HG02870 (cell line): ENCODE data around the gene SEPTIN11.
A peak's percentile ranks its signal among the peaks of the same experiment; 100 is the strongest.

Experiments
- ATAC-seq: cut with Tn5 transposase; IDR thresholded peaks from one replicate; pipeline ENCODE4 v1.9.1; 2021; ENCODE audit warnings: mild to moderate bottlenecking, moderate library complexity; ENCODE audit not compliant: unreplicated experiment

SEPTIN11 gene

GRCh38 chr4:76949276-76950051 is at the start of gene SEPTIN11:
TSS of gene SEPTIN11 (plus strand) at chr4:76949752. CDS start at chr4:76949904, 152 bp downstream.
- ATAC-seq: peak; percentile 62

GRCh38 chr4:76902233-76902890 is 47.2 kb upstream of the SEPTIN11 start:
- no peak for ATAC-seq

- no peak for ATAC-seq
Measured at GRCh38 chr4:76904646-76905190, 44.8 kb upstream of the SEPTIN11 start.

GRCh38 chr4:76905521-76905920 is 44.0 kb upstream of the SEPTIN11 start:
- ATAC-seq: no peak

GRCh38 chr4:76909711-76910110 is 39.8 kb upstream of the SEPTIN11 start:
- no peak for ATAC-seq

- ATAC-seq: no peak
Measured at GRCh38 chr4:76920715-76921114, 28.8 kb upstream of the SEPTIN11 start.

- ATAC-seq: no peak
Measured at GRCh38 chr4:76923619-76924357, 25.8 kb upstream of the SEPTIN11 start.

- ATAC-seq: no peak
Measured at GRCh38 chr4:76926841-76927240, 22.7 kb upstream of the SEPTIN11 start.

GRCh38 chr4:76930685-76931084 is 18.9 kb upstream of the SEPTIN11 start:
- no peak for ATAC-seq

GRCh38 chr4:76931087-76931486 is 18.5 kb upstream of the SEPTIN11 start:
- no peak for ATAC-seq

- no peak for ATAC-seq
Measured at GRCh38 chr4:76931576-76932276, 17.8 kb upstream of the SEPTIN11 start.

- no peak for ATAC-seq
Measured at GRCh38 chr4:76939184-76939583, 10.4 kb upstream of the SEPTIN11 start.

GRCh38 chr4:76943129-76943620 is 6.4 kb upstream of the SEPTIN11 start:
- no peak for ATAC-seq

- ATAC-seq: no peak
Measured at GRCh38 chr4:76943790-76944189, 5.8 kb upstream of the SEPTIN11 start.

GRCh38 chr4:76947369-76947768 is 2.2 kb upstream of the SEPTIN11 start:
- ATAC-seq: no peak

- ATAC-seq: peak; percentile 34
Measured at GRCh38 chr4:76948443-76949275, 893 bp upstream of the SEPTIN11 start.

GRCh38 chr4:76950052-76950955 is 752 bp downstream of the SEPTIN11 start:
- peak; percentile 26 for ATAC-seq

- ATAC-seq: no peak
Measured at GRCh38 chr4:76950956-76951671, 1.6 kb downstream of the SEPTIN11 start.
